ENCODE results near the gene SMIM35.

SMIM35 gene

GRCh38 chr11:117969160-117969991, 117.4 kb downstream of the SMIM35 start:
- DNase-seq (ENCODE audit: low read depth in 1 of 2, low spot score in 1 of 2), result no peak

GRCh38 chr11:117966908-117967307, 119.9 kb downstream of the SMIM35 start:
- no peak for DNase-seq (ENCODE audit: low read depth in 1 of 2, low spot score in 1 of 2)

- DNase-seq (ENCODE audit: low read depth in 1 of 2, low spot score in 1 of 2), result no peak
These were observed 123.9 kb downstream of the SMIM35 start for GRCh38 chr11:117962826-117963225.

GRCh38 chr11:117961896-117962295, 124.9 kb downstream of the SMIM35 start:
- no peak for DNase-seq (ENCODE audit: low read depth in 1 of 2, low spot score in 1 of 2)

- no peak for DNase-seq (ENCODE audit: low read depth in 1 of 2, low spot score in 1 of 2)
These were observed 126.4 kb downstream of the SMIM35 start for GRCh38 chr11:117960406-117960805.

GRCh38 chr11:117959438-117960149, 127.2 kb downstream of the SMIM35 start:
- DNase-seq (ENCODE audit: low read depth in 1 of 2, low spot score in 1 of 2), result no peak

- DNase-seq (ENCODE audit: low read depth in 1 of 2, low spot score in 1 of 2), result no peak
These were observed 127.8 kb downstream of the SMIM35 start for GRCh38 chr11:117958949-117959348.

All from activated CD4-positive, alpha-beta T cell treated with anti-CD3 and anti-CD28 coated beads, Interleukin-2, amount 50 U/mL, for 24 hours (primary cell).